Activated CD4-positive, CD25-positive, alpha-beta regulatory T cell treated with anti-CD3 and anti-CD28 coated beads, Interleukin-2, amount 50 U/mL, for 24 hours (primary cell): ENCODE results near the gene PHACTR3.
A peak's percentile ranks its signal among the peaks of the same experiment; 100 is the strongest.
"Not testable (repeated sequence)": the region's sequence is repeated elsewhere in the genome, so short reads cannot be mapped to it uniquely, and the experiment has no call there.

ENCODE experiments used
- ATAC-seq, 2 donors: fragments of 150-1000 bp; cut with Tn5 transposase; one replicate each; pipeline ENCODE4 v1.10.0; 2021; ENCODE audit warnings: mild to moderate bottlenecking in 1 of 2, moderate library complexity in 1 of 2

The PHACTR3 gene

GRCh38 chr20:59603781-59604541 is at the start of gene PHACTR3:
Gene PHACTR3 (plus strand): TSS chr20:59604540. CDS start chr20:59605015, 475 bp downstream.
- no peak for ATAC-seq

- ATAC-seq, result not testable (repeated sequence)
Measured at GRCh38 chr20:59557733-59558529, 46.4 kb upstream of the PHACTR3 start.

DNA sequence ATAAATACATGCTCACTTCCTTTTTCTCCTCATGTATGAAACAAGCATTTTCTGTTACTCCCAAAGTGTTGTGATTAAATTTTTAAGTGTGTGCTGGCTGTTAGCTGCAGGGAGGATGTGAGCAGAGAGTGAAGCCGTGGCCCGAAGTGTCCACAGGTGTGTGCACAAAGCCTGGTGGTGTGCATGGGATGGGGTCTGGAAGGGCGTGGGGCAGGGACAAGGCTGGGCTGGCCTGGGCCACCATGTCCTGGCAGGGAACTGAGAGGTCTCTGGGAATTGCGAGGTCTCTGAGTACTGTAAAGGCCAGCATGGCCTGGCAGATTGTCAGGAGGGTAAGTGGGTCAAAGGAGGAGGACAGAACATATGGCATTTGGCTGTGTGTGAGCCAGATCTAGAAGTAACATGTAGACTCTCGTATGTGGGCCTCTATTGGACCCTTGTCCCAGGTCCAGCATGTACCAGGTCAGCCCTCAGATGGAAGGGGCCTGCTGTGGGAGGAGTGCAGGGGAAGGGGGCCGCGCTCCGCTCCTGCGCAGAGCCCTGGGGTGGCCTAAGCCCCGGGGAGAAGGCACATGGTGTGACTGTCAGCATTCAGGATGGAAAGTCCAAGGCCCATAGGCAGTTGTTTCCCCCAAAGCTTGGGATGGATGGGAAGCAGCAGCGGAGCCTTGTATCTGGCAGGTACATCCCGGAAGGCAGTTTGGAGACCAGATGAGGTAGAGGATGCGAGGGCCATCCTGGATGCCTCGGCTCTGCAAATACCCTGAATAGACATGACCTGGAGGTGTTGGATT is 45.1 kb upstream of the PHACTR3 start:
- ATAC-seq, result no peak

DNA sequence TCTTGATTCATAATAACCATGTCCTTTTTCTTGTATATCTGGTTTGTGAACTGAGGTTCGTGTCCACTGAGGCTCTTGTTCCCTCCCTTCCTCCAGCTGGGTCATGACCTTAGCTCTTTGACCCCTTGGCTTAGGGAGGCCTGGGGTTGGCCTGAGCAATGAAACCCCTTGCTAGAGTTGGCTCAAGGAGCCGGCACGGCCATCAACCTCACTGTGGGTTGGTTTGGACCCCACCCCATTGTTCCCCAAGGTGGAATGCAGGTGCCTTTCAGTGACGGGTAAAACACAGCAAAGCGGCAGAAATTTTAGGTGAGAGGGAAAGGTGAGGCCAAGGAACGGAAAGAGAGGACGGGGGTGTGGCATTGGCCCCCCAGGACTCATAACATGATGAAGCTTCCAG is 44.5 kb upstream of the PHACTR3 start:
- no peak for ATAC-seq

DNA sequence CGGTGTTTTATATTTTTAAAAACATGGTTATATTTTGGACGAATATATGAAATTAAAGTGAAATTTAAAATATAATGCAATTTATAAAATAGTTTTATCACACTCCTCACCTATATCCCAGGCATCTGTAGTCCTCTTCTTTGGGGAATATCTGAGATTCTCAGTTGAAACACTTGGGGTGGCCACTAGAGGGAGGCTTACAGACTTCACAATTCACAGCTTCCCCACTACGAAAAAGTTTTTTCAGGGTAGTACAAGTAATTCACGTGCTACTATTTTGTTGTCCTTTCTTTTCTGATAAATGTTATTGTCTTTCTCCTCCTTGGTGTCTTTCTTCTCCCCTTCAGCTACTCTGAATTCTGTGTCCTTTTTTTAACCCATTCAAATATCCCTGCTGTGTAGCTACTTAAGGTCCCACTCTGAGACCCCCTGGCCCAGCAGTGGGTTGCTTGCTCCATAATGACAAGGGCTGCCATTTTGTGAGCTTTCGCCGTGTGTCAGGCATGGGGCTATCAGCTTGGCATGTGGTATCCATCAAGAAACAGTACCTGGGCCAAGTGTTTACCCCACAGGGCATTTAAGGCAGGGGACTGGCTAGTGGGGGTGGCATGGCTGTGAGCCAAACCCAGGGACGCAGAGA is 43.6 kb upstream of the PHACTR3 start:
- ATAC-seq, result no peak

DNA sequence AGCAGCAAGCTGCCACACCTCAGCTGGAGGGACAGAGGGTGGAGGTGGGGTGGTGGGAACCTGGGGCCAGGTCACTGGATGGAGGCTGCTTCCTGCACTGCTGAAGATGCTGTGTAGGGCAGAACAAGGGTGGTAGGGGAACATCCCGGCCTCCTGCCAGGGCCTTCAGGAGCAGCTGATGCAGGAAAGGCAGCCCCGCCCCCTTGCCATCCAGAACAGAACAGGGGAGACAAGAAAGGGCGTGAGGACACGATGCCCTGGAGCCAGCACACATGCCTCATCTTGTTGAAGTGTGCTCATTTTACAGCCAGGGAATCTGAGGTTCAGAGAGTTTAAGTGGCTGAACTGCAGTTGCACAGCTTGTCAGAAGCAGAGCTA is 43.1 kb upstream of the PHACTR3 start:
- no peak for ATAC-seq

DNA sequence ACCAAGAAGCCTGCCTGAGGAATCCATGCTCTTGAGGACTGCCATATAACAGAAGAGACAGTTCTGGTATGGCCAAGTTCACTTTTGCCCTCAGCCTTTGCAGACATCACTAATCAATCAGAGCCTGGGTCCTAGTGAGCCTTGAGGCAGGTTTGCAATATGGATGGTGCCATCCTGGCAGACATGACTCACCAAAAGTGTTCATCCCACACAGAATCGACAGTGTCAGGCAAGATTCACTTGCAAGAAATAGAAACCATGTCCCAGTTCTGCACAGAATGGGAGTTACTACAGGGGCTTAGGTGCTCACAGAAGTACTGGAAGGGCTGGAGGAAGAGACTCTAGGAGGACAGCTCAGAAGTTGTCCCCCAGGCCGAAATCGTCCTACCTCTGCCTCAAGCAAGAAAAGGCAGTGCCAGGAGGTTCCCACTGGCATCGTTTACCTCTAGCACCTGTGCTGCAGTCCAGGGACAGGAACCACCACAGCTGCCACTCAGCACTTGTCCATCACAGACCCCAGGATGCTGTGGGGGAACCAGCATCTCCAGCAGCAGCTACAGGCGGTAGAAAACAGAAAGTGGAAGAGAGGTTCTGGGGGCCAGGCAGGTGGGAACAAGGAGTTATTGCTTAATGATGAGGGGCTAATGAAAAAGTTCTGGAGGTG is 42.6 kb upstream of the PHACTR3 start:
- no peak for ATAC-seq

GRCh38 chr20:59564171-59564570 is 40.2 kb upstream of the PHACTR3 start:
- no peak for ATAC-seq

GRCh38 chr20:59564943-59565342 is 39.4 kb upstream of the PHACTR3 start:
- ATAC-seq, result no peak

DNA sequence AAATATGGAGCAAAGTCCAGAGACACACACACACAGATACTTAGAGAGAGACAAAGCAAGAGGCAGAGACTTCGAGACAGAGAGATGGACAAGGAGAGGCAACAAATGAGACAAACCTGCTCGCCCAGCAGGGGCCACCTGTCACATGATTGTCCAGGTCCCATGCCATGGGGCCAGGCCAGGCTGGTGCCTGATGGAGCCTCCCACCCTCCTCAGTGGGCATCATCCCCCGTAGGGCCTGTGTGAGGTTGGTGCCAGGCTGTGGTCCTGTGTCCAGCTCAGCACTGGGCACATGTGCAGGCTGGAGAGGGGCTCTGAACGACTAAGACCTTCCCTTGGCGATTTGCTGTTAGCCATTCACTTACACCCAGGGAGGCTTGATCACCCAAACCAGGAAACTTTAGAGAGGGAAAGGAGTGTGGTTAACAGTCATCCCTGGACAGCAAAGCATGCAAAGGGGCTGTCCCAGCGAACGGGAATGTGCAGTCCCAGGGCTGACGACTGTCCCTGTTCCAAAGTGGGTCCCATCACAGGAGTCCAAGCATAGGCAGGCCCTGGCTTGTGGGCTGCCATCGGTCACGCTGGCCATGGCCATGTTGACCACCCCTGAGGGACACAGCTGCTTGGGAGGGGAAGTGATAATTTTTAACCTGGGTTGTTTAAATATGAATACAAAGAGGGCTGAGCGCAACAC is 38.4 kb upstream of the PHACTR3 start:
- ATAC-seq, result no peak

DNA sequence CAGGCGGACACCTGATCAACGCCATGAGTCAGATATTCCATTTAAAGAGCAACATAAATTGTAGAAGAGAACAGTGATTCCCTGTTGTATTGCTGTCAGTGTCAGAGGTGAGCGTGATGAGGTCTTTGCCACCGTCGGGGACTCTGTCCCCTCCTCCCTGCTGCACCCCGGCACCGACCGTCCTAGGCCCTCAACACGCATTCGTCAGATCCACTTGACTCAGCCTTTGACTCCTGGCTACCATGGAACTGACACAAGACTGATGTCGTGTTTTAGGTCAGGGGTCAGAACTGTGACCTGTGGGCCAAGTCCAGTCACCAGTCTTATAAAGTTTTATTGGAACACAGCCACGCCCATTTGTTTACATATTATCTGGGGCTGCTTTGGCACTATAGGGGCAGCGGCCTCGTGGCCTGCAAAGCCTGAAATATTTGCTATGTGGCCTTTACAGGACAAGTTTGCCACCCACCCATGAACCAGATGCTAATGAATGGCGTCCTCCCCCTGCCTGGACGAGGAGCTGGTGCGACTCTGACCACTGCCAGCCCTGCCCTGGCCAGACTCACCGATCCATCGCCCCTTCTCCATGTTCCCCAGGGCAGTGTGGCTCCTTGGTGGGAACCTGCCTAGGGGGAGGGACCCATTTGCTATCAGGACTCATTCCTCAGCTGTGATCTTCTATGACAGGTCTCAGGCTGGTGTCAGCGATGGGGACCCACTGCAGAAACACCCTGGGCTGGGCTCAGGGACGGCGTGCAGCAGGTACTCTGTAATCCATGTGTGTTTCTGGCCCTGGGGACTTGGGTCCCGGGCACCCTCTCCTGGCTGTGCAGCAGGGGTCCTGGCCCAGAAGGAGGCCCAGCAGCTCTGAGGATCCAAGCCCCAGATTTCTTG is 37.5 kb upstream of the PHACTR3 start:
- ATAC-seq, result no peak

DNA sequence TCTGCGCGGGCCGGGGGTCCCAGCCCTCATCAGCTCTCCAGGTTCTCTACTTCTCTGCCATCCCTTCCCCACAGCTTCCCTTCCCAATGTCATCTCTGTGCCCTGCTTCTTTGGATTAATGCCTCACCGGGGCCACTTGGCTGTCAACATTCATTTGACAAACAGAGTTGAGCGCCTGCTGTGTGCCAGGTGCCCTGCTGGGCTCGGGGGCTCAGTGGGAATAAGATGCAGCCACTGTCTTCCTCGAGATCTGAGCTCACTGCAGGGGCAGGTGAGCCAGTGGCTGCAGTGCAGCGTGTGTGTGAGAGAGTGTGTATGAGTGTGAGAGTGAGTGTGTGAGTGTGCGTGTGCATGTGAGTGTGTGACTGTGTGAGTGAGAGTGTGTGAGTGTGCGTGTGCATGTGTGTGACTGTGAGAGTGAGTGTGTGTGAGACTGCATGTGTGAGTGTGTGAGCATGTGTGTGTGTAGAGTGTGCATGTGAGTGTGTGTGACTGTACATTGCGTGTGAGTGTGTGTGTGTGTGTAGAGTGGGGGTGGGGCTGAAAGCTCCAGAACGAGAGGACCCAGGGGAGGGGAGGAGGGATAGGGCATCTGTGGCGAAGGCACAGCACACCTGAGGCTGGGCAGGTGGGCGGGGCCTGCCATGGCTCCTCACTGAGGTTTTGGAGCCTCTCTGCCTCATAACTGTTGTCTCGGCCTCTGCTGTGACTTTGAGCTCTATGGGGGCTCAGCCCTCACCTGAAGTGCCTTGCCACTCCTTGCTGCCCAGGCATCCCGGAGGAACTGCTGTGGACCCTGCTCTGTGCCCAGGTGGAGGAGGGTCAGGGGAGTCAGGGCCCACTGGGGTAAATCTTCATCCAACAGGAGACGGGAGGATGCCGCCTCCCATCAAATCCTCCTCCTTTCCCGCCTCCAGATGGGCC is 36.5 kb upstream of the PHACTR3 start:
- ATAC-seq, result no peak

GRCh38 chr20:59568509-59569024 is 35.8 kb upstream of the PHACTR3 start:
- no peak for ATAC-seq

DNA sequence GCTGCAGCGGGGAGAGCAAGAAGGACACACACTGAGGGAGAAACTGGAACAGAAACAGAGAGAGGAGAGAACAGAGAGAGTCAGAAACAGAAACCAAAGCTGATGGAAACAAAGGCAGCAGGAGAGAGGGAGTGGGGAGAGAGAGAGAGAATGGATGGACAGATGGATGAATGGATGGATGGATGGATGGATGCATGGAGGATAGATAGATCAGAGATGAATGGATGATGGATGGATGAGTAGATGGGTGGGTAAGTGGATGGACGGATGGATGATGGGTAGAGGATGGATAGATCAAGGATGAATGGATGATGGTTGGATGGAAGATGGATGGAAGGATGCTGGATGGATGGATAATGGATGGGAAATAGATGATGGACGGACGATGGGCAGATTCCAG is 35.0 kb upstream of the PHACTR3 start:
- no peak for ATAC-seq

- no peak for ATAC-seq
Measured at GRCh38 chr20:59571151-59571550, 33.2 kb upstream of the PHACTR3 start.

- ATAC-seq, result peak in 1 of 2 donors; percentile 48
Measured at GRCh38 chr20:59571551-59572314, 32.6 kb upstream of the PHACTR3 start.

DNA sequence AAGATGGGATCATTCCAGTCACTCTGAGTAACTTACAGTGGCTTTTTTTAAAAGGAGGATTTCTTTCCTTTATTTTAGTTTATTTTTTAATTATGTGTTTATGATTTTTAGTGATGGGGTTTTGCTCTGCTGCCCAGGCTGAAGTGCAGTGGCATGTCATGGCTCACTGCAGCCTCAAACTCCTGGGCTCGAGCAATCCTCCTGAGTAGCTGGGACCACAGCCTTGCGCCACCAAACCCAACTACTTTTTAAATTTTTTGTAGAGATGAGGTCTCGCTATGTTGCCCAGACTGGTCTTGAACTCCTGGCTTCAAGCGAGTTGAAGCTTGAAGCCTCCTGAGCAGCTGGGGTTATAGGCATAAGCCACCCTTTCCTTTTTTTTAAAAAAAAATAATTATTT is 31.8 kb upstream of the PHACTR3 start:
- ATAC-seq, result no peak

DNA sequence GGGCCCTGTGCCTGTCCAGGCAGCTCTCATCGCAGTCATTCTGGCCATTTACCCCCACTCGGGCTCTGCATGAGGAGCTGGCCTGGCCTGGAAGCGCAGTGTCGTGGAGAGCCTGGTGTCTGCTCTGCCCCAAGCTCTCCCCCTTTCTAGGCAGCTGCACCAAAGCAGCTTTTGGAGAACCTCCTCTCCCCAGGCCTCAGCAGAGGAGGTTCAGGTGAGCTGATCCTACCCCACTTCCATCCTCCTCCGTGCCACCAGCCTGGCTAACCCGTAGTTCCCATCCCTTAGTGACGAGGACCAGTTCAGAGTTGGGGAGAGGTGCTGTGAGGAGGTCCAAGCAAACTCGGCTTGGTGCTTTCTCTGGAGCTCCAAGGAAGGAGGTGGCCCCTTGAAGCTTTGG is 30.5 kb upstream of the PHACTR3 start:
- no peak for ATAC-seq
